WTC11 (cell line): Measurements from ENCODE around the gene FAM47E.

Experiments used
- CTCF ChIP-seq: fragments of 200-600 bp; IDR thresholded peaks from 2 replicates; pipeline ENCODE4 v1.8.0; 2022; ENCODE audit warnings: antibody characterized with exemption
- FOXJ3 ChIP-seq: sonication (generic); formaldehyde crosslinking; IDR thresholded peaks from 2 replicates; pipeline ENCODE4 v1.9.0; 2021; ENCODE audit warnings: missing genetic modification reagents, mild to moderate bottlenecking, borderline replicate concordance
- NR2C2 ChIP-seq: sonication (generic); formaldehyde crosslinking; IDR thresholded peaks from 2 replicates; pipeline ENCODE4 v1.8.0; 2022; ENCODE audit warnings: mild to moderate bottlenecking, missing genetic modification reagents
- RORB ChIP-seq: fragments of 250-450 bp; sonication (Bioruptor Pico); IDR thresholded peaks from 2 replicates; pipeline ENCODE4 v1.9.0; 2021; ENCODE audit warnings: mild to moderate bottlenecking
- USF1 ChIP-seq: sonication (generic); formaldehyde crosslinking; IDR thresholded peaks from 2 replicates; pipeline ENCODE4 v1.8.0; 2022; ENCODE audit warnings: mild to moderate bottlenecking, missing genetic modification reagents
- ZNF263 ChIP-seq: sonication (generic); formaldehyde crosslinking; IDR thresholded peaks from 2 replicates; pipeline ENCODE4 v1.8.1; 2022; ENCODE audit warnings: low read depth, mild to moderate bottlenecking, moderate library complexity, missing genetic modification reagents
- ZNF416 ChIP-seq: fragments of 250-450 bp; sonication (Bioruptor Pico); IDR thresholded peaks from 2 replicates; pipeline ENCODE4 v1.9.0; 2021; ENCODE audit warnings: mild to moderate bottlenecking, inconsistent platforms
- TF ChIP-seq, protein P1 (sequence below): sonication (generic); formaldehyde crosslinking; conservative IDR thresholded peaks from 2 replicates; pipeline ENCODE4 v1.8.1; 2022; ENCODE audit warnings: mild to moderate bottlenecking, missing genetic modification reagents

DNA sequence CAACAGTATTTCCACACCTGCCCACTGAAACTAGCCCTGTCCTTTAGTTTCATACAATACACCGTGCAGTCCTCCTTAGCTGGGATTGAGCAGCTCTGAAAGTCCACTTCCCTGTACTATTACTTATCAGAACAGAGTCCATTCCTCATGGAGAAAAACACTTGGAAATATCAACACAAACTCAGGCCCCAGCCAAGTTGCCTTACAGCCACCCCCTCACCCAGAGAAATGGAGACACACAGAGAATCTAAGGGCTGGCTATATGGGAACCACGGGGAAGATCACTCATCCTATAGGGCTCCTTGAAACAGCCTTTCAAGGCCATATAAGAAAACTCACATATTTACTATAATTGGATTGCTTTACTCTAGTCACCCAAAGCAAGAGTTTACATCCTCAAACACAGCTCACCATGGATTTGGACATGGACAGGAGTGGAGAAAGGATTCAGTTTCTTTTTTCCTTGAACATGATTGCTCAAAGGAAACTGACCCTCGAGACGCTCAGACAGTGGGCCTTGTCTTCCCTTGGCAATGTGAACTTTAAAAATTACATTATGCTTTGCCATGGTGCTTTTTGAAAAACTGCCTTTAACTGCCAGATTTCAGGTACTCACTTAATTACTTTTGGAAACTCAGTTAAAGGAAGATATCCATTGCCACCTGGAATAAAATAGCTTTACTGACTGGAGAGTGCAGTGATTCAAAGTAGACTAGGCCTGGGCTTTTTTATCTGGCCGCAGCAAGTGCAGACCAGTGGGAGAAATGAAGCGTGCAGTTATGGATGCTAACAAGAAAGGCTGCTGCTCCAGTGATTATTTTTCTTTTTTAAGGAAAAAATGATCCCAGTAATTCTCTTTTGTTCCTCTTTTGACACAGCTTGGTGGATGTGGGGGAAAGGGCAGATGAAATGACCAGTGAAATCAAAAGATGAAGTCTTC lies 39.5 kb upstream of the FAM47E start:
- TF ChIP-seq CTCF (no peak), NR2C2 (CRISPR knock-in tag) (no peak), ZNF416 (CRISPR knock-in tag) (no peak), USF1 (no peak), ZNF263 (CRISPR knock-in tag) (no peak), RORB (no peak), FOXJ3 (CRISPR knock-in tag) (no peak)
- TF ChIP-seq, protein P1, sequence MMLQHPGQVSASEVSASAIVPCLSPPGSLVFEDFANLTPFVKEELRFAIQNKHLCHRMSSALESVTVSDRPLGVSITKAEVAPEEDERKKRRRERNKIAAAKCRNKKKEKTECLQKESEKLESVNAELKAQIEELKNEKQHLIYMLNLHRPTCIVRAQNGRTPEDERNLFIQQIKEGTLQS (CRISPR knock-in tag): no peak
